ENCODE measurements around the gene JARID2.

JARID2 gene

DNA sequence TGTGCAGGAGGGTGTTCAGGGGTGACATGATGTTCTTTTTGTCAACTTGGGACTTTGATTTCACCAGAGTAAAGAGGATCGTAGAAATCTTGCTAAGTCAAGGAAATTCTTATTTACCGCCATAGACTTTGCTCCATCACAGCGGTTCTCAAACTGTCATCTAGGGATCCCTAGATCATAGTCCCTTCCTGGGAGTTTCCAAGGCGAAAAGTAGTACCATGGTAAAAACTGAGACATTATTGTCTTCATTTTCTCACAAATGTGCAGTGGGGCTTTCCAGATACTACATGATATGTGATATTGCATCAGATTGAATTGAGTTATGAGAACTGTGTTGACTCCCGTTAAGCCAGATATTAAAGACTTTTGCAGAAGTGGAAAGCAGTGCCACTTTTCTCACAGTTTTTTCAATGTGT, 79.7 kb downstream of the JARID2 start:
- TF ChIP-seq SIN3A (IDR thresholded peaks at IDR 0.05; ENCODE audit: borderline replicate concordance, insufficient read depth, low read length): no peak
- TF ChIP-seq TAF1 (IDR thresholded peaks at IDR 0.05; ENCODE audit: borderline replicate concordance, insufficient read depth, low read length): no peak
- TF ChIP-seq FOXP2 (optimal IDR thresholded peaks at IDR 0.05; ENCODE audit: borderline replicate concordance, extremely low read depth, extremely low read length, insufficient read depth): no peak
- TF ChIP-seq POLR2AphosphoS5 (IDR thresholded peaks at IDR 0.05; ENCODE audit: low read depth, low read length): no peak
- TF ChIP-seq, protein P1, sequence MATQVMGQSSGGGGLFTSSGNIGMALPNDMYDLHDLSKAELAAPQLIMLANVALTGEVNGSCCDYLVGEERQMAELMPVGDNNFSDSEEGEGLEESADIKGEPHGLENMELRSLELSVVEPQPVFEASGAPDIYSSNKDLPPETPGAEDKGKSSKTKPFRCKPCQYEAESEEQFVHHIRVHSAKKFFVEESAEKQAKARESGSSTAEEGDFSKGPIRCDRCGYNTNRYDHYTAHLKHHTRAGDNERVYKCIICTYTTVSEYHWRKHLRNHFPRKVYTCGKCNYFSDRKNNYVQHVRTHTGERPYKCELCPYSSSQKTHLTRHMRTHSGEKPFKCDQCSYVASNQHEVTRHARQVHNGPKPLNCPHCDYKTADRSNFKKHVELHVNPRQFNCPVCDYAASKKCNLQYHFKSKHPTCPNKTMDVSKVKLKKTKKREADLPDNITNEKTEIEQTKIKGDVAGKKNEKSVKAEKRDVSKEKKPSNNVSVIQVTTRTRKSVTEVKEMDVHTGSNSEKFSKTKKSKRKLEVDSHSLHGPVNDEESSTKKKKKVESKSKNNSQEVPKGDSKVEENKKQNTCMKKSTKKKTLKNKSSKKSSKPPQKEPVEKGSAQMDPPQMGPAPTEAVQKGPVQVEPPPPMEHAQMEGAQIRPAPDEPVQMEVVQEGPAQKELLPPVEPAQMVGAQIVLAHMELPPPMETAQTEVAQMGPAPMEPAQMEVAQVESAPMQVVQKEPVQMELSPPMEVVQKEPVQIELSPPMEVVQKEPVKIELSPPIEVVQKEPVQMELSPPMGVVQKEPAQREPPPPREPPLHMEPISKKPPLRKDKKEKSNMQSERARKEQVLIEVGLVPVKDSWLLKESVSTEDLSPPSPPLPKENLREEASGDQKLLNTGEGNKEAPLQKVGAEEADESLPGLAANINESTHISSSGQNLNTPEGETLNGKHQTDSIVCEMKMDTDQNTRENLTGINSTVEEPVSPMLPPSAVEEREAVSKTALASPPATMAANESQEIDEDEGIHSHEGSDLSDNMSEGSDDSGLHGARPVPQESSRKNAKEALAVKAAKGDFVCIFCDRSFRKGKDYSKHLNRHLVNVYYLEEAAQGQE (IDR thresholded peaks at IDR 0.05; ENCODE audit: insufficient read depth in 1 of 2, low read depth in 2 of 2, low read length in 2 of 2): no peak

DNA sequence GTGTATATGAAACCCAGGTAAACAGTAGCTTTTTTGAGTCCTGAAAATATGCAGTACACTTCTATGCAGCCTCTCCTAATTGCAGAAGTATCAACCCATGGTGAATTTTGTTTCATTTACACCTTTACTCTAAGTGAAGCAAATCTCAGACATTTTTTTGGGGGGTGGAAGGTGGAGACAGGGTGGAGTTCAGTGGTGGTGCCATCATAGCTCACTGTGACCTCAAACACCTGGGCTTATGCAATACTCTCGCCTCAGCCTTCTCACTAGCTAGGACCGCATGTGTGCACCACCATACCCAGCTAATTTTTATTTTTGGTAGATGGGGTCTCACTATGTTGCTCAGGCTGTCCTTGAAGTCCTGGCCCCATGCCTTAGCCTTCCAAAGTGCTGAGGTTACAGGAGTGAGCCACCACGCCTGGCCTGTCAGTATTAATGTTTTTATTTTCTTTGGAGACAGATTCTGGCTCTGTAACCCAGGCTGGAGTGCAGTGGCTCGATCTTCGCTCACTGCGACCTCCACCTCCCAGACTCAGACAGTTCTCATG, 80.3 kb downstream of the JARID2 start:
- TF ChIP-seq TAF1 (IDR thresholded peaks at IDR 0.05; ENCODE audit: borderline replicate concordance, insufficient read depth, low read length): no peak
- no peak for TF ChIP-seq FOXP2 (optimal IDR thresholded peaks at IDR 0.05; ENCODE audit: borderline replicate concordance, extremely low read depth, extremely low read length, insufficient read depth)
- no peak for TF ChIP-seq SIN3A (IDR thresholded peaks at IDR 0.05; ENCODE audit: borderline replicate concordance, insufficient read depth, low read length)
- TF ChIP-seq, protein P1 (IDR thresholded peaks at IDR 0.05; ENCODE audit: insufficient read depth in 1 of 2, low read depth in 2 of 2, low read length in 2 of 2): no peak
- no peak for TF ChIP-seq POLR2AphosphoS5 (IDR thresholded peaks at IDR 0.05; ENCODE audit: low read depth, low read length)

DNA sequence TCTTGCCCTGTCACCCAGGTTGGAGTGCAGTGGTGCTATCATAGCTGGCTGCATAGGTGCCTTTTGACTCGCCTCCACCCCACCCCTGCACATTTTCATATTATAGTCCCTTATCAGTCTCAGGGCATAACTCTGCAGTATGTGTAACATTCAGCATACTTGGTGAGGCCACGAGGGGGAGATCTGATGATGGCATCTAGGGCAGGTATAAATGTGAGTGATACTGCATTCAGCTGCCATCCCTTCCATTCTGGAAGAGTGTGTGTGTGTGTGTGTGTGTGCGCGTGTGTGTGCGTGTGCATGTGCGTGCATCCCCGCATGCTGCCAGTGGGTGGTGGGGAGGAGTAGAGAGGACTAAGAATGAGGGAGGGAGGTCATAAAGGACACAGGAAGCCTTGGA, 81.4 kb downstream of the JARID2 start:
- no peak for TF ChIP-seq POLR2AphosphoS5 (IDR thresholded peaks at IDR 0.05; ENCODE audit: low read depth, low read length)
- TF ChIP-seq FOXP2 (optimal IDR thresholded peaks at IDR 0.05; ENCODE audit: borderline replicate concordance, extremely low read depth, extremely low read length, insufficient read depth): no peak
- TF ChIP-seq, protein P1 (IDR thresholded peaks at IDR 0.05; ENCODE audit: insufficient read depth in 1 of 2, low read depth in 2 of 2, low read length in 2 of 2): no peak
- TF ChIP-seq TAF1 (IDR thresholded peaks at IDR 0.05; ENCODE audit: borderline replicate concordance, insufficient read depth, low read length): no peak
- TF ChIP-seq SIN3A (IDR thresholded peaks at IDR 0.05; ENCODE audit: borderline replicate concordance, insufficient read depth, low read length): no peak

DNA sequence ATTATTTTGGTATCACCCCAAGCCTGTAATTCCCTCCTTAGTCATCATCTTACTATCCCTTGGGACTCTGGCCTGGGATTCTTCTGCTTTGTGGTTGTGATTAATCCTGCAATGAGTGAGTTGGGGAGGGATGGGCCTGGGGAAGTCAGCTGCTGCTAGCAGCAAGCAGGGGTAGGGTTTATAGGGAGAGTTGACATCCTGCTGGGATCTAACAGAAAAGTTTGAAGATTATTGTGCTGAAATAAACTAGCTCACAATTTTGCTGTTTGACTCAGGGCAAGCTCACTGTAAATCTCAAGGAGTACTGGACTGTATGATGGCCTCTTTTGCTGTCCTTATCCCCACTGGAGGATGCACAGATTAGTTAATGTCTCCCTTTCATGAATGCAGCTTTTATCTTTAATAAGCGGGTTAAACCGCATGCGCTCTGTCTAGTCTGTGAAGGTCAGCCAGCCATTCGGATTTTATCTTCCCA, 83.4 kb downstream of the JARID2 start:
- no peak for TF ChIP-seq SIN3A (IDR thresholded peaks at IDR 0.05; ENCODE audit: borderline replicate concordance, insufficient read depth, low read length)
- TF ChIP-seq POLR2AphosphoS5 (IDR thresholded peaks at IDR 0.05; ENCODE audit: low read depth, low read length): no peak
- TF ChIP-seq, protein P1 (IDR thresholded peaks at IDR 0.05; ENCODE audit: insufficient read depth in 1 of 2, low read depth in 2 of 2, low read length in 2 of 2): no peak
- TF ChIP-seq TAF1 (IDR thresholded peaks at IDR 0.05; ENCODE audit: borderline replicate concordance, insufficient read depth, low read length): no peak
- TF ChIP-seq FOXP2 (optimal IDR thresholded peaks at IDR 0.05; ENCODE audit: borderline replicate concordance, extremely low read depth, extremely low read length, insufficient read depth): no peak
